GM21528 (cell line): ENCODE results near the gene PRDM16.

Source experiments
- ATAC-seq: cut with Tn5 transposase; IDR thresholded peaks from one replicate; pipeline ENCODE4 v1.9.1; 2021; ENCODE audit warnings: mild to moderate bottlenecking, moderate library complexity; ENCODE audit not compliant: unreplicated experiment, low FRiP score

PRDM16 gene

GRCh38 chr1:3215198-3216014, 146.4 kb downstream of the PRDM16 start:
- ATAC-seq: no peak

- ATAC-seq: no peak
These were observed 147.0 kb downstream of the PRDM16 start for GRCh38 chr1:3216015-3216391.

GRCh38 chr1:3217181-3217641, 148.2 kb downstream of the PRDM16 start:
- ATAC-seq: no peak

GRCh38 chr1:3217979-3218679, 149.1 kb downstream of the PRDM16 start:
- ATAC-seq: no peak

- no peak for ATAC-seq
These were observed 150.2 kb downstream of the PRDM16 start for GRCh38 chr1:3219005-3219790.

DNA sequence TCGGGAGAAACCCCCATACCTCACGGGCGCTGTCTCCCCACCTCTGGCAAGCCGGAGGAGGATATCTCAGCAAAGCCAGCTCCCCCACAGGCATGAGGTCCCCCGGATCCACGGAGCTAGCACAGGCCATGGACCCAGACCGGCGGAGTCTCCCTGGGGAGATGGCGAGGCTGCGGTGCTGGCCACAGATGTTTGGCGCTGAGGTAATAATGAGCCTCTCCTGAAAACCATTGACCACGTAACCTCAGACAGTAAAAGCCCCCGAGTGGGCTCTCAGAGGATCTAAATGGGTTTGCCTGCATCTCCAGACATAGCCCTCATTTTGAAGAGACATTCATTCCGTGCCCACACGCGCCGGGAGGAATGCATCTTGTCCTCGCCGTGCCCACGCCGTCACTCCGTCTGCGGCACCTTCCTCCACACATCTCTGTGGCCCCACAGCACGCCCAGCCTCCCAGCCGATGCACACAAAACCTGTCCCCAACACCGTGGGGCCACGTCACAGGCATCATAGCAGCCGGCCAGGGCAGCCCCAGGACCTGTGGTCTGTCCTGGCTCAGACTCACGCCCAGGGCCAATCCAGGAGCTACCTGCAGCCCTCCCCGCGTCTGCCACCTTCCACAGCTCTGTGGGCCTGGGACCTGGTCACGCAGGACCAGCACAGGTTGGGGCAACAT, 150.9 kb downstream of the PRDM16 start:
- no peak for ATAC-seq

DNA sequence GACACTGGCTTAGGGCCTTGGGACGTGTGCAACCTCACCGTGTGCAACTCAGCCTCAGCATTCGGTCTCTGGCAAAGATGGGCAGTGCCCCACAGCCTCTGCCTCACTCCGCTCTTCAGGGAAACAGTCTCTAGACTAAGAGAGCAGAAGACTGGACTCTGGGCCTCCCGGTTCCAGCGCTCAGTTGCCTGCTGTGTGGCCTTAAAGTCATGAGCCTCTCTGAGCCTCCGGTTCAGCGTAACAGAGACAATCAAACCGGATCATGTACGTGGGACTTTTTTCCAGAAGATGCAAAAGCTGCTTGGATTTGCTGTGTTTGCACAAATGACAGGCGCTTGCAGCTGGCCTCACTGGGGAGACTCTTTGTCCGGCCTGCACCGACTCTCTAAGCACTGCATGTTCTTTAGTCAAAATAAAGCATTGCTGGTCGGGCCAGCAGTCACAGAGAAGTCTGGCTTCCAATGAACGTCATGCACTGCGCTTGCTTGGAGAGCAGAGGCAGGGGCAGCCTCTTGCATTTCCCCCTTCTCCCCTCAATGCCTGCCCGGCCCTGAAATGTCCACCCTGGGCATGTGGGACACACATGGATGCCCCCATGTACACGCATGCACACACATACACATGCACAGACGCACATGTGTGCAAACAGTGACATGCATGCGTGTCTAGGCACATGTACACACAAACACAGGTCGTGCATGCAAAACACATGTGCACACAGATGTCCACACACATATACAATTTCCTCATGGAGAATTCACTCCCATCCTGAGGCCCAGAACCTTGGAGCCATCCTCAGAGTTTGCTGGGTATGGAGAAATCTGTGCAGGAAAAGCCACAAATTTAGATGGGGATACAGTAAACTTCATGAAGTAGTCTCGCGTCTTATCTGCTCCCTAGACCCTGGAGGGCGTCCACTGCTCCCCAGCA, 152.4 kb downstream of the PRDM16 start:
- ATAC-seq: no peak

DNA sequence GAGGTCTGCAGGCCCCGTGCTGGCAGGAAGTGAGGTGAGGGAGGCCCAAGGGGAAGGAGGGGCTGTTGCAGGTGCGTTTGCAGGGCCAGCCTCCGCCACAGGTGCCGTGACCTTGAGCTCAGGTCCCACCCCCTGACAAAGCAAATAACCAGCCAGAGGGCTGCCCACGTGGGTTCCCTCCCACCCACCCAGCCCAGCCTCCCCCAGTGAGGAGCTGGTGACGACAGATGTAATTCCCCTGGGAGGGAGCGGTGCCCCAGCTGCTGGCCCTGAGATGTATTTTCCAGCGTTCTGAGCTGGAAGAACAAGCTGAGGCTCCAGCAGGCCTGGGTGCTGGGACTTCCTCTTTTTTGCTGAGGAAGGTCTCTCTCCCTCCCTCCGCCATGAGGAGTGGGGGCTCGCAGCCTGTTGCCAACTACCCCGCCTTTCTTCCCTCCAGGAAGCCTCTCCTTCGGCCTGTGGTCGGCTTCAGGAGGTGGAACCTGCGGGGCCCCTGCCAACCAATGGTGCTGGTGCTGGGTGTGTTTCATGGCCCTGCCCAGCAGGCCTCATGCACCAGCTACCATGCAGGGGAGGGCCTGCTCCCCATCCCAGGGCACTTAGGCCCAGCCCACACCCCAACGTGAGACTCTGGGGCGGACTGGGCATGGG, 153.2 kb downstream of the PRDM16 start:
- no peak for ATAC-seq

GRCh38 chr1:3225661-3226060, 156.7 kb downstream of the PRDM16 start:
- no peak for ATAC-seq

DNA sequence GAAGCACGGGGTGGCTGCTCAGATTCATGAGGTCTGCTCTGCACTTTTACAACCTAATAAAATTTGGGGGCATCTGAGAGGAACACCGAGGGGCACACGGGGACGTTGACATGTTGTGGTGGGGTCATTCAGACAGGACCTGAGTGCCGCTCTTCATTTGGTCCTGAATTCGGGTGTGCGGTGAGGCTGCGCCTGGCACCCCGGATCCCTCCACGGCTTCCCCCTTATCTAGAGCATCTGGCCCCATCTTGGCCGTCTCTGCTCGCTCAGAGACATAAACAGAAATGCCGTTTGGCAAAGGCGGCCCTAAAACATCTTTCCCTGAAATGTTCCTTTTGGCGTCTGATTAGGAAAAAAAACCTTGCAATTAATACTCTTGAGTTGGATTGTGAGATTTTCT, 157.2 kb downstream of the PRDM16 start:
- no peak for ATAC-seq

DNA sequence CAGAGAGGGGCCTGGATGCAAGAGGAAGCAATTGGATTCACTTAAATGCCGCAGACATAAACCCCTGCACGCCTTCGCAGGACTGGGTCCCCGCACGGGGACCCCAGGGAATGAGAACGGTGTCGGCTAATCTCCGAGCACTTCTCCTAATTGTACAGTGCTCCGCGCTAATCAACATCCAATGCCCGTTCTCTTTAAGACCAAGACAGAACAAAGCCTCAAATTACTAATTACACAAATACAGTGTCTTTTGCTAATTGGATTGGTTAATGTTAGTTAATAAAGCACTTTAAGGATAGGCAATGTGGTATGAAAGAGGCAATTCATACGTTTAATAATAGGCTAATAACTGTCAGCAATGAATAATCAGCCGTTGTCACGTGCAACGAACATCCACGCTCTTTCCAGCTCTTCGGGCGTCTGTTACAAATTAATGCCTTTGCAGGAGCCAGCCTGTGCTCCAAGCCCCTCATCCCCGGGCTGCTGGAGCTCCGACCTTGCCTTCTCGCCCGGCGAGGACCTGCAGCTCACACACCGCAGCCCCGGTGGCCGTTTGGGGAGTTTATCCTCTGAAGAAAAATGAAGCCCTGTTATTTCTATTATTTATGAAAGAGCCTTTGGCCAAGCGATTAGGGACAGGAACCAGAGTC, 157.8 kb downstream of the PRDM16 start:
- no peak for ATAC-seq

GRCh38 chr1:3227351-3227704, 158.3 kb downstream of the PRDM16 start:
- no peak for ATAC-seq

GRCh38 chr1:3227893-3228292, 158.9 kb downstream of the PRDM16 start:
- no peak for ATAC-seq

GRCh38 chr1:3229081-3229725, 160.2 kb downstream of the PRDM16 start:
- no peak for ATAC-seq

GRCh38 chr1:3230553-3230952, 161.6 kb downstream of the PRDM16 start:
- ATAC-seq: no peak

DNA sequence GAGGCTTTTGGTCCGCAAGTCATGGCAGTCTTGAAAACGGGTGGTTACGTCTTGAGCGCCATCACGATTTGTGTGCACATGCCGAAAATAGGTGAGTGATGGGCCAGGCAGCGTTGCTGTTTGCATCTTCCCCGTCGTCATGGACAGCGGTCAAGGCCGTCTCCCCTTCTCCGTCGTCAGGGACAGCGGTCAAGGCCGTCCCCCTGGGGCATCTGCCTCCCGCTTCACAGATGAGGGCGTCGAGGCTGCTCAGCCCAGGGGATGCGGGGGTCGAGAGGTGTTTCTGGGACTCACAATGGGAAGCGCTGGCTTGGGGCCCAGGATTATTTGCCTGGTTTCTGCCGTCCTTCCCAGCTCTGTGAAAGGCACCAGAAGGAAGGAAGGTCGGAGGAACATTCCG, 162.2 kb downstream of the PRDM16 start:
- no peak for ATAC-seq

DNA sequence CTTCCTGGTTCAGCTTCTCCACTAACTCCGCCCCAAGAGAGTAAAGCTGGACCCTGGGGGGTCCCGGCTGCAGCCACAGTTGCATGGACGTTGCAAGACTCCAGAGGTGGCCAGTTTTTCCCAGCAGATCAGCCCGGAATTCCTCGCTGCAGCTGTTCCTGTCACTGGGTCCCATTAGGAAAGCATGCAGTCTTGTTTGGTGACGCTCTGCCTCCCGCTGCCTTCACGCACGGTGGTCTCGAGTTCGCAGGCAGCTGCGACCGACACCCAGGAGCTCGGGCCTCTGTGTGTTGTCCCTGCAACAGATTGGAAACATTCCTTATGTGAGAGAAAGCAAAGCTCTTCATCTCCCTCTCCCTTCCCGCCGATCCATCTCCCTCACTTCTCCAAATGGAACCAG, 162.8 kb downstream of the PRDM16 start:
- no peak for ATAC-seq

- no peak for ATAC-seq
These were observed 164.0 kb downstream of the PRDM16 start for GRCh38 chr1:3233031-3233430.
